ENCODE results near the gene FRMPD2.
A peak's percentile ranks its signal among the peaks of the same experiment; 100 is the strongest.
"Not testable (repeated sequence)": the region's sequence is repeated elsewhere in the genome, so short reads cannot be mapped to it uniquely, and the experiment has no call there.

Gene FRMPD2

DNA sequence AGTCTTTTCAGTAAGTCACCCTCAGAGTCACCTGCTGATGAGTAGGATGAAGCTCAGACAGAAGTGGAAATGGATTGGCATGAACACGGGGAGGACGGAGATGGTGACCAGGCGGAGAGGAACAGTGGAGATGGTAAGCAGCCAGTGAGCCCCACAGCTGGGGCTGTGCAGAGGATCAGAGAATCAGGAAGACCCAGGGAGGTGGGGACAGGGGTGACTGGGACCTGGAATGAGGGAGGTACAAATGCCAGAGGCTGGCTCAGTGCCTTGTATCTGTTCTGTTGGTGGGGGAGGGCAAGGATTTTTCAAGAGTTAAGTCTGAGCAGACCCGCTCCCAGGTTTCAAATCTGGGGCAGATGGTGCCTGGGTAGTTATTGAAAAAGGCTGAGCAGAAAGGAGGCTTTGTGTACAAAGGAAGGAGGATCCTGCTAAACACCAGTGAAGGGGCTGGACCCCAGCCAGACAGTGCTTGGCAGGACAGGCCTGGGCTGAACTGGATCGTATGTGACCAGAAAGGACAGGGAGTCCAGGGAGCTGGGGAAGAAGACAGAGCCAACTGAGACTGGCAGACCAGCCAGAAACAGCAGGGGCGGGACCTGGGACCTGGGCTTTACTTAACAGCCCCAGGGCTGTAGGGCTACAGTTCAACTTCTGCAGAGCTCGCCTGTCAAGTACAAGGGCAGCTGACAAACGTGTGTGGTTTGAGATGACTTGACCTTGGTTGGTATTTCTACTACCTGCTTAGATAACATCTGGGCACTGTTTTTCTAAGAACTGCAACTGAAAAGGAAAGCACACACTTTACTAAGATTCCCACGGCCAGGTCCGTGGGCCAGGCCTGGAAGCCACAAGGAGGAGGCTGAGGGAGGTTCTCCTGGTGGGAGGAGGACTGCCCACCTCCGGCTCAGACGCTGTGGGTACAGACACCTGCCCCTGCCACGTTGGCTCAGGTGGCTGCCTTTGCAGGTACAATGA is 13.2 kb upstream of the FRMPD2 start:
- no peak for DNase-seq (ENCODE audit: low spot score)

DNA sequence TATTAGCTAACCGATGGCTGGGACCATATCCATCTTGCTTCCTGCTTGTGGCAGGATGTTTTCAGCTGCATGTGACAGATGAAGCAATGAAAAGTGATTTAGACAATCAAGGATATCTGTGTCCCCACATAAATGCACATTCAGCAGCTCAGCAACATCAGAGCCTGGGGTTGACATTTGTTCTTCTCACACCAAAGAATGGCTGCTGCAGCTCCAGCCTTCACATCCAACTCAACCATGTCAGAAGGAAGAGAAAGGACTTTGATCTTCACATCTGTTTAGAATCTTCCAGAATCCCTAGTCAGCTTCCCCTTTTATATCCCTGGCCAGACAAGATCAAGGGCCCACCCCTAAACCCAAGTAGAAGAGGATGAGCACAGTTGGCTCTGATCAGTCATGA is 11.9 kb upstream of the FRMPD2 start:
- no peak for DNase-seq (ENCODE audit: low spot score)

DNA sequence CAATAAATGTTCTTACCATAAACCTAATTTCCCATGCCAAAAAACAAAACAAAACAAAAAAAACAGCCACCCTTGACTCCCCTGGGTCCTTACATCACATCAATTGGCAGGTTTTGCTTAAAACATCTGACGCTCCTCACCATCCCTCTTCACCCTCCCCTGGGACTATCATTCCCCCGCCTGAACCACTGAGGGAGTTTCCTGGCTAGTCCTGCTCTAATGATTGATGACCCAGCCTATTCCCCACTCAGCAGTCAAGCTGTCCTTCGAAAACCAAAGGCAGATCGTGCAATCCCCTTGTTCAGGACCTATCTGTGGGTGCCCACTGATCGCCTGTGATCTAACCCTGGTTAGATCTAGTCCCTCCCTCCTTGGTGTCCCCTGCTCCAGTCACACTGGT is 11.2 kb upstream of the FRMPD2 start:
- no peak for DNase-seq (ENCODE audit: low spot score)

DNA sequence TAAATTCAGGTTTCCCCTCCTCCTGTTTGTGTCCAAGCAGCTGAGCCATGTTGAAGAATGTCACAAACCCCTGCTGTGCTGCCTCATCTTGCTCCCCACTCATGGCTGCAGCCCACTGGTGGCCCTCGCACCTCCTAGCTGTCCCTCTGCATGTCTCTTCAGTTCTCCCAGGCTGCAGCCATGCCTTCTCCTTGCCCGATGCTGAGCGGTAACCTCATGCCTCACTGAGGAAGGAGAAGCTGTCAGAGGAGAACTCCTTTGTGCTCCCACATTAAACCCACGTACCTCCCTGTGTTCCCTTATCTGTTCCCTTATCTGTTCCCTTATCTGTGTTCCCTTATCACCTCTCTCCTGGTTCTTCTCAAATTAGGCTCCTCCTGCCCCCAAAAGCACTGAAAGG is 10.3 kb upstream of the FRMPD2 start:
- no peak for DNase-seq (ENCODE audit: low spot score)

DNA sequence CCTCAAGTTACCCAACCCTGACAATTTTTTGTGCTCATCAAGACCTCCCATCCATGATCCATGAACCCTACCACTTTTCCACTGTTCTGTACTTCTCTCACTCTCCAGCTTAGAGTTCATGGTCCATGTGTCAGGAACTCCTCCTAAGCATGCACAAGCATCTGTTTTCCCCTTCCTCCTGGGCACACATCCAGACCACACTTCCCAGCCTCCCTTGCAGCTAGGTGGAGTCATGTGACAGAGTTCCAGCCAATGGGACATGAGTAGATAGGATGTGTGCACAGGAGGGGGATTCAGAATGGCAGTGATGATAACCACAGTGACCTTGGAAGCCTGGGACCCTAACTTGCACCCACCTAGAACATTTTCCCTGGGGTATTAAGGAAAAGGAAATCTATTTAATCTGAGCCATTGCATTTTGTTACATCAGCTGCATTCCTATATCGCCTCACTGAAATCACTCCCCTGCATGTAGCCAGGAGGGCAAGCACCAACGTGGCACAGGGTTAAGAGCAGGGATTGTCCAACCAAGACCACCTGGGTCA is 9.6 kb upstream of the FRMPD2 start:
- no peak for DNase-seq (ENCODE audit: low spot score)

DNA sequence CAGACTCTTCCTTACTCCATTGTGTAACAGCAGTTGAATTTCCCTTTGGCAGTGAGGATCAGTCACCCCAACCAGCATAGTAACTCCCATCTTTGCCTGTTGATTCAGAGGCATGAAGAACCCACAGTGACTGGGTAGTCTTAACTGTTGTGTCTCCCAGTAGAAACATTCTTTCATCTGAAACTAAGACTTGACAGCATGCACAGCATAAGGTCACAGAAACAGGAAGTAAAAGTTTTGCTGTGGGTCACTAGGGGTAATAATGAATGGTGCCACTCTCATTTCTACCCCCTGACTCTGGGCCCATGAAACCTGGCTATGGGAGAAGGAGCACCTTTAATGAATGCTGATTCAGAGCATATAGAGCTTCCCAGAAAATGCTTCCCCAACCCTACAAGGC is 8.3 kb upstream of the FRMPD2 start:
- DNase-seq (ENCODE audit: low spot score) = no peak

GRCh38 chr10:48281697-48282096 is 7.2 kb upstream of the FRMPD2 start:
- not testable (repeated sequence) for DNase-seq (ENCODE audit: low spot score)

- no peak for DNase-seq (ENCODE audit: low spot score)
Measured at GRCh38 chr10:48279081-48279751, 4.7 kb upstream of the FRMPD2 start.

GRCh38 chr10:48277093-48277492 is 2.6 kb upstream of the FRMPD2 start:
- no peak for DNase-seq (ENCODE audit: low spot score)

GRCh38 chr10:48273741-48274140 is 755 bp downstream of the FRMPD2 start:
- DNase-seq (ENCODE audit: low spot score) = no peak

GRCh38 chr10:48272682-48273081 is 1.8 kb downstream of the FRMPD2 start:
- DNase-seq (ENCODE audit: low spot score) = no peak

- no peak for DNase-seq (ENCODE audit: low spot score)
Measured at GRCh38 chr10:48271047-48271730, 3.3 kb downstream of the FRMPD2 start.

GRCh38 chr10:48266528-48266927 is 8.0 kb downstream of the FRMPD2 start:
- no peak for DNase-seq (ENCODE audit: low spot score)

GRCh38 chr10:48258105-48258504 is 16.4 kb downstream of the FRMPD2 start:
- DNase-seq (ENCODE audit: low spot score) = no peak

DNA sequence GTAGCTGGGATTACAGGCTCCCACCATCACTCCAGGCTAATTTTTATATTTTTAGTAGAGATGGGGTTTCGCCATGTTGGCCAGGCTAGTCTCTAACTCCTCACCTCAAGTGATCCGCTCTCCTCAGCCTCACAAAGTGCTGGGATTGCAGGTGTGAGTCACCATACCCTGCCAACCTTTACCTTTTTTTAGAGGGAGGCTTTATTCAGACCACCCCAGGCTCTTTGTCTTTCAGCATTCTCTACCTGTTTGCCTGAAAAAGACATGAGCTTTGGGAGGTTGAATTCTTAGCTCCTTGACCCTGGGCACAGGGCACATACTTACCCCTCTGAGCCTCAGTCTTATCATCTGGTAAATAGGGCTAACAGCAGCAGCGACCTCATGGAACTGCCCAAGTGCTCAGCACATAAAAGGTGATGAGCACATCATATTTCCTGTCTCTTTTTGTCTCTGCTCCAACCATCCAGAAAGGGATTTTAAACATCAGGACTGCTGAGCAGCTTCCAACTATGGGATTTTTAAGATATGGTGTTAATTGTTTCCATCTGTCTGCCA is 17.0 kb downstream of the FRMPD2 start:
- no peak for DNase-seq (ENCODE audit: low spot score)

GRCh38 chr10:48255722-48256121 is 18.8 kb downstream of the FRMPD2 start:
- no peak for DNase-seq (ENCODE audit: low spot score)

GRCh38 chr10:48254750-48255512 is 19.6 kb downstream of the FRMPD2 start:
- DNase-seq (ENCODE audit: low spot score) = no peak

GRCh38 chr10:48253970-48254657 is 20.4 kb downstream of the FRMPD2 start:
- peak; percentile 52 for DNase-seq (ENCODE audit: low spot score)

- no peak for DNase-seq (ENCODE audit: low spot score)
Measured at GRCh38 chr10:48252354-48252650, 22.2 kb downstream of the FRMPD2 start.

GRCh38 chr10:48251525-48252353 is 22.8 kb downstream of the FRMPD2 start:
- no peak for DNase-seq (ENCODE audit: low spot score)
